HFF-Myc (cell line): ENCODE data around the gene OSGIN1.

ENCODE experiments used
- DNase-seq: peaks from one replicate; pipeline ENCODE4 v3.0.0-alpha.2; 2011; ENCODE audit warnings: low read depth; ENCODE audit errors: extremely low read depth
- H3K4me3 ChIP-seq: replicated peaks from 2 replicates; pipeline ENCODE4 v1.5.1; 2011; ENCODE audit warnings: low read depth, mild to moderate bottlenecking, control low read depth, low read length
- TF ChIP-seq, protein P1 (sequence below): IDR thresholded peaks from 2 replicates; pipeline ENCODE4 v1.5.1; 2012; ENCODE audit warnings: mild to moderate bottlenecking, low read depth, low read length, control low read depth; ENCODE audit errors: missing control alignments

The OSGIN1 gene

DNA sequence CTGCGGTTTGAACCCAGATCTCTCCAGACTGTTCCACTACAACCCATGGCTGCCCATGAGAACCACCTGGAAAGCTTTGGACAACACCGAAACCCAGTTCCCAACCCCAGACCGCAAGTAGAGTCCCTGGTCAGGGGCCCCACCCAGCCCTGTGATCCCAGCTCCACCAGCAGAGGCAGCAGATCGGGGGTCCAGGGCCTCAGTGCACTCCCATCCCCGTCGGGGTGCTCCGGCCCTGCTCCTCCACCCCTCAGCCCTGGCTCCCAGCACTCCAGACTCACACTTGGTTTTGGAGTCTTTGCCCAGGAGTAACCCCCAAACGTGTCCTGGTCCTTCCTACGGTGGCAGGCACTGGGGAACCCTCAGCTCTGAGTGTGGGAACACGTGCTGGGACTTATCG is 20.7 kb upstream of the OSGIN1 start:
- DNase-seq, result no peak
- no peak overlapping the region for H3K4me3 ChIP-seq
- TF ChIP-seq, protein P1, sequence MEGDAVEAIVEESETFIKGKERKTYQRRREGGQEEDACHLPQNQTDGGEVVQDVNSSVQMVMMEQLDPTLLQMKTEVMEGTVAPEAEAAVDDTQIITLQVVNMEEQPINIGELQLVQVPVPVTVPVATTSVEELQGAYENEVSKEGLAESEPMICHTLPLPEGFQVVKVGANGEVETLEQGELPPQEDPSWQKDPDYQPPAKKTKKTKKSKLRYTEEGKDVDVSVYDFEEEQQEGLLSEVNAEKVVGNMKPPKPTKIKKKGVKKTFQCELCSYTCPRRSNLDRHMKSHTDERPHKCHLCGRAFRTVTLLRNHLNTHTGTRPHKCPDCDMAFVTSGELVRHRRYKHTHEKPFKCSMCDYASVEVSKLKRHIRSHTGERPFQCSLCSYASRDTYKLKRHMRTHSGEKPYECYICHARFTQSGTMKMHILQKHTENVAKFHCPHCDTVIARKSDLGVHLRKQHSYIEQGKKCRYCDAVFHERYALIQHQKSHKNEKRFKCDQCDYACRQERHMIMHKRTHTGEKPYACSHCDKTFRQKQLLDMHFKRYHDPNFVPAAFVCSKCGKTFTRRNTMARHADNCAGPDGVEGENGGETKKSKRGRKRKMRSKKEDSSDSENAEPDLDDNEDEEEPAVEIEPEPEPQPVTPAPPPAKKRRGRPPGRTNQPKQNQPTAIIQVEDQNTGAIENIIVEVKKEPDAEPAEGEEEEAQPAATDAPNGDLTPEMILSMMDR, result no peak

DNA sequence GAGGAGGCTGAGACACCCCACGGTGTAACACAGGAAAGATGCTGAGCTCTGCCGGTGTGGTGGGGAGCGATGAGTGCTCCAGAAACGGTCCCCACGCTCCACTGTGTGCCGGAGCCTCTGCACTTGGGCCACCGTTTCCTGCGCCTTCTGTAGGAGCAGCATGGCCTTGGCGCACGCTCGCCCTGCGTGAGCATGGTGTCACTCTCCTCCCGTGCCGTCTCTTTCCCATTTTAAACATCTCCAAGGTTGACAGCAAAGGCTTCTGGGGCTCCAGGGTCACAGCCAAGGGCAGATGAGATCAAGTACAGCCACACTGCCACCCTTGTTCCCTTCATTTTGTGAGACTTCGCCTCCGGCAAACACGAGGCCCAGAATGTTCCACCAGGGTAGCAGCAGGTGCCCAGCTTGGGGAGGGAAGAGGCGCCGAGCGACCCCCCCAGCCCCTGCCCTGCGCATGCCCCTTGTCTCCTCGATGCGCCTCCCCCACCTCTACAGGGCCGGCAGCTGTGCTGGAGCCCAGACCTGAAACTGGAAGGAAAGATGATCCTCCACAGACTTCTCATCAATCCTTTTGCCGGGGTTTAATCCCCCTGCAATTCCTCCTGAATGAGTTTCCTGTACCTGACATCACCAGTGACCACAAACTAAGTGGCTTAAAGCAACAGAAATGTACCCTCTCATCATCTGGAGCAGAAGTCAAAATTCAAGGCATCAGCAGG is 19.9 kb upstream of the OSGIN1 start:
- TF ChIP-seq, protein P1, result no peak
- DNase-seq, result no peak
- no peak overlapping the region for H3K4me3 ChIP-seq

DNA sequence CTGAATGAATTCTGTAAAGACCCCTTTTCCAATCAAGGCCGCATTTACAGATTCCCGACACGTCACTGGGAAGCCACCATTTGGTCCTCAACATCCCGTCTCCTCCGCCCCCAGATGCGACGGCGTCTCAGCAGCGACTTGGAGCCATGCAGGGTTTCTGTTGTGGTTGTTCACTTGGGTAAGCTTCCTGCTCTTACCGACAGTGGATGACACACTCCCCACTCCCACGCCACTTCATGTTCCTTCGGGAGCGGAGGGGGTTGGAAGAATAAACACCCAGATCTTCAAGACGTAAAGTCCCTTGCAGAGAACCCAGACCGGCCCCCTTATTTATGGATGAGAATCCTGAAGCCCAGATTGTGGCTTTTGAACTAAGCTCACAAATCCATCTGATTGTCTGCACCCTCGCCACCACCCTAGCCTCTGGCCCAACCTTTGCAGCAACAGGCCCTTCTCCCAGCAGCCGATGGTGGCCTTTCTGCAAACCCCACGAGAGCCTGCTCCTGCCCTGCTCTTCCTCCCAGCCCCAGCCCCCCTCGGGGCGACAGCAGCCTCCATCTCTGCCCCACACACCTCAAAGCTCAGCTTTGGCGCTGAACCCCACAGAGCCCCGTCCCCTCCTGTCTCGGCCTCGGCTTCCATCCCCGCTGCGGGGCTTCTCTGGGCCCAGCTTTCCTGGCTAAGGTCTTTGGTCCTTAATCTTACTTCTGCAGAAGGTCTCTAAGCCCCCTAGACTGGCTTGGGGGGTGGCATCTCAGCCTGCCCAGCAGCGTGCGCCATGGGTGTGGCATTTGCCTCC is 19.0 kb upstream of the OSGIN1 start:
- TF ChIP-seq, protein P1, result no peak
- no peak for DNase-seq
- no peak overlapping the region for H3K4me3 ChIP-seq

DNA sequence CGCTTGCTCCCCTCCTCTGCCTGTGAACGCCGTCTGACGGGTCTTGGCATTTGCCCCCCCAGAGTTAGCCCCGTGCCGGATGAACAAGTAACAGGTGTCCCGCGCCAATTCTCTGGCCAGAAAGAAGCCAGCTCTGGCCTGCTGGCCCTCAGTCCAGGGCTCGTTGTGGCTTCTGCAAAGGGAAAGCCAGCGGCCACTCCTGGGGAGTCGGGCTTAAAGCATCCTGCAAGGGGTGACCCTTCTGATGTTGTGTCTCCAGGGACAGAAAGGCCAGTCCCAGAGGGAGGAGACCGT is 18.4 kb upstream of the OSGIN1 start:
- TF ChIP-seq, protein P1, result no peak
- H3K4me3 ChIP-seq, result no peak overlapping the region
- DNase-seq, result no peak

DNA sequence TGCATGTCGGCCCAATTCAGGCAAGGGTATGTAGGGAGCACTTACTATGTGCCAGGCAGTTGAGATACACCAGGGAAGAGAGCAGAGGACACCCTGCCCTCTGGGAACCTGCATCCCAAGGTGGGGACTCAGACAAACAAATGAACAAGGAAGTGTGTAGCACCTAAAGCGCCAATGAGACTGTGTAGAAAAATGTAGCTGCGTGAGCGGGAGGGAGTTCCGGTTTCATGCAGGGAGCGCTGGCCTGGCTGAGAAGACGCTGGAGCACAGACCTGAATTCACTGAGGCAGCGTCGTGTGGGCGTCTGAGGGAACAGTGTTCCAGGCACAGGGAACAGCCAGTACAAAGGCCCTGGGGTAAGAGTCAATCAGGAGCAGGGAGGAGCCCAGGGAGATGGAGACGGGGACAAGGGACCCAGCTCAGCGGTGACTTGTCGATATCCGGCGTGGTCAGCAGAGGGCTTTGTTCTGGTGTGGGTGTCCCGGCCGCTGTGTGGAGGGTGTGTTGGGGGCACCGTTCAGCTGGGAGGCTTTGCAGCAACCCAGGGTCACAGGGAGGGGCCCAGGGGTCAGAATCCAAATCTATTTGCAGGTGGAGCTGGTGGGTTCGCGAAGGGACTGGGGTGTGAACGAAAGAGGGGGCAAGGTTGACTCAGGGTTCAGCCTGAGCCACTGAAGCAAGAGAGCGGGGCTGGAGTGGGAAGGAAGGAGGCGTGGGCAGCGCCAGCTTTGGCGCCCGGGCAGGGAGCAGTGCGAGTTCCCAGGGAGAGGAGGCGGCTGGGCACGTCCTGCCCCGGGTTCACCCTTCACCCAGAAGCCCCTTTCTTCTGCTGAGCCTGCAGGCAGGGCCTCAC is 17.8 kb upstream of the OSGIN1 start:
- no peak overlapping the region for H3K4me3 ChIP-seq
- DNase-seq, result no peak
- TF ChIP-seq, protein P1, result no peak

DNA sequence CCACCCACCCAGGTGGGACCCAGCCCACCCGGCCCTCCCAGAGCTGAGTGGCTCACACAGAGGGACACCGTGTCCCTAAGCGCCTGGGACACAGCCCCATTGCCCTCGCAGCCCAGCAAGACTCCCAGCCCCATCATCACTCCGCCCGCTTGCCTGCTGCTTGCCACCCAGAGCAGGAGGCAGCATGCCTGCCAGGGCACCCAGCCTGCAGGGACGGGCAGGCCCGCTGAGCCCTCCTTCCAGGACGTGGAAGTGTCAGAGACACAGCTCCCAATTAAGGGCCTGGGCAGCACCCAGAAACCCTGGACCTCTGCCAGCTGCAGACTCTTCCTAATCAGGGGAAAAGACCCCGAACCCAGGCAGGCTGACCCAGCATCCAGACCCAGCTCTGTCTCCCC is 17.2 kb upstream of the OSGIN1 start:
- no peak for DNase-seq
- H3K4me3 ChIP-seq, result no peak overlapping the region
- TF ChIP-seq, protein P1, result no peak
